ENCODE measurements around the gene AKAP12. TPM values are rescaled to one million over a fixed set of nuclear protein-coding genes. Genes with fewer than 3 reads are reported as not detected.

AKAP12 gene
- polyA plus RNA-seq, 1 donor from 2014 or later = 21.5 TPM

- Histone ChIP-seq H3K9ac (ENCODE audit: low read length) (no peak overlapping the region), H3K79me2 (replicated peaks; ENCODE audit: insufficient read depth, low read length) (no peaks in the 10 kb centered on the region), H3K9me3 (ENCODE audit: low read length) (no peaks in the 10 kb centered on the region), H3K9me2 (ENCODE audit: insufficient read depth, low read length) (no peaks in the 10 kb centered on the region), H3K4me3 (ENCODE audit: low read length) (no peak overlapping the region), H3K36me3 (ENCODE audit: insufficient read depth, low read length) (no peaks in the 10 kb centered on the region), H2AFZ (ENCODE audit: low read depth, low read length) (no peak overlapping the region), H4K20me1 (ENCODE audit: insufficient read depth) (no peaks in the 10 kb centered on the region), H3F3A (ENCODE audit: insufficient read depth, low read length, poor library complexity, severe bottlenecking) (no peaks in the 10 kb centered on the region), H3K27ac (ENCODE audit: low read length) (no peak overlapping the region), H3K4me2 (ENCODE audit: low read length) (no peak overlapping the region), H3K27me3 (ENCODE audit: insufficient read depth, low read depth, low read length) (no peaks in the 10 kb centered on the region)
- TF ChIP-seq RAD21 (conservative IDR thresholded peaks at IDR 0.05) = no peak
- no peak for TF ChIP-seq POLR2AphosphoS5 (IDR thresholded peaks at IDR 0.05)
- TF ChIP-seq EP300 (conservative IDR thresholded peaks at IDR 0.05; ENCODE audit: poor library complexity, severe bottlenecking) = no peak
- no peak for TF ChIP-seq TAF1 (IDR thresholded peaks at IDR 0.05; ENCODE audit: low read depth)
- no peak for TF ChIP-seq EZH2 (IDR thresholded peaks at IDR 0.05; ENCODE audit: borderline replicate concordance, insufficient read depth, low read length, poor library complexity, severe bottlenecking)
- TF ChIP-seq SMC3 (conservative IDR thresholded peaks at IDR 0.05; ENCODE audit: poor library complexity) = no peak
- TF ChIP-seq, protein P1, sequence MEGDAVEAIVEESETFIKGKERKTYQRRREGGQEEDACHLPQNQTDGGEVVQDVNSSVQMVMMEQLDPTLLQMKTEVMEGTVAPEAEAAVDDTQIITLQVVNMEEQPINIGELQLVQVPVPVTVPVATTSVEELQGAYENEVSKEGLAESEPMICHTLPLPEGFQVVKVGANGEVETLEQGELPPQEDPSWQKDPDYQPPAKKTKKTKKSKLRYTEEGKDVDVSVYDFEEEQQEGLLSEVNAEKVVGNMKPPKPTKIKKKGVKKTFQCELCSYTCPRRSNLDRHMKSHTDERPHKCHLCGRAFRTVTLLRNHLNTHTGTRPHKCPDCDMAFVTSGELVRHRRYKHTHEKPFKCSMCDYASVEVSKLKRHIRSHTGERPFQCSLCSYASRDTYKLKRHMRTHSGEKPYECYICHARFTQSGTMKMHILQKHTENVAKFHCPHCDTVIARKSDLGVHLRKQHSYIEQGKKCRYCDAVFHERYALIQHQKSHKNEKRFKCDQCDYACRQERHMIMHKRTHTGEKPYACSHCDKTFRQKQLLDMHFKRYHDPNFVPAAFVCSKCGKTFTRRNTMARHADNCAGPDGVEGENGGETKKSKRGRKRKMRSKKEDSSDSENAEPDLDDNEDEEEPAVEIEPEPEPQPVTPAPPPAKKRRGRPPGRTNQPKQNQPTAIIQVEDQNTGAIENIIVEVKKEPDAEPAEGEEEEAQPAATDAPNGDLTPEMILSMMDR (IDR thresholded peaks at IDR 0.05; ENCODE audit: poor library complexity, severe bottlenecking) = no peak
- no peak for TF ChIP-seq MXI1 (conservative IDR thresholded peaks at IDR 0.05; ENCODE audit: poor library complexity, severe bottlenecking)
- no peak for TF ChIP-seq REST (IDR thresholded peaks at IDR 0.05; ENCODE audit: borderline replicate concordance)
These were observed 78.2 kb downstream of the AKAP12 start for GRCh38 chr6:151317995-151318365.

DNA sequence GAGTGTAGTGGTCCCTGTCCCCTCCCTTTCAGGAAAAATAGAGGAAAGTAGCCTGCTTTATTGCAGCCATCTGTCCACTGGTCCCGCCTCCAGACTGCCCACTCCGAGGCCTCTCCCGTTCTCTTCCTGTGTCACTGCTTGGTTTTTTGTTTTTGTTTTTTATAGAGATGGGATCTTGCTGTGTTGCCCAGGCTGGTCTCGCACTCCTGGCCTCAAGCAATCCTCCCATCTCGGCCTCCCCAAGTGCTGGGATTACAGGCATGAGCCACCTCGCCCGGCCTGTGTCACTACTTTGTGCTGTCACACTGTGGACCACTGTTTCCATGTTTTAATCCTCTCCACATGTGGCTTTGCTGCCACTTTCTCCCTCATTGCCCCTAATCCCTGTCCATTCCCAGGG is 80.4 kb downstream of the AKAP12 start:
- Histone ChIP-seq H3K36me3 (ENCODE audit: insufficient read depth, low read length) (no peaks in the 10 kb centered on the region), H3F3A (ENCODE audit: insufficient read depth, low read length, poor library complexity, severe bottlenecking) (no peaks in the 10 kb centered on the region), H3K4me2 (ENCODE audit: low read length) (no peak overlapping the region), H2AFZ (ENCODE audit: low read depth, low read length) (no peak overlapping the region), H3K9me2 (ENCODE audit: insufficient read depth, low read length) (no peaks in the 10 kb centered on the region), H4K20me1 (ENCODE audit: insufficient read depth) (no peaks in the 10 kb centered on the region), H3K9me3 (ENCODE audit: low read length) (no peaks in the 10 kb centered on the region), H3K27ac (ENCODE audit: low read length) (no peak overlapping the region), H3K9ac (ENCODE audit: low read length) (no peak overlapping the region), H3K4me3 (ENCODE audit: low read length) (no peak overlapping the region), H3K79me2 (replicated peaks; ENCODE audit: insufficient read depth, low read length) (no peaks in the 10 kb centered on the region), H3K27me3 (ENCODE audit: insufficient read depth, low read depth, low read length) (no peaks in the 10 kb centered on the region)
- TF ChIP-seq EZH2 (IDR thresholded peaks at IDR 0.05; ENCODE audit: borderline replicate concordance, insufficient read depth, low read length, poor library complexity, severe bottlenecking) (no peak), EP300 (conservative IDR thresholded peaks at IDR 0.05; ENCODE audit: poor library complexity, severe bottlenecking) (no peak), POLR2AphosphoS5 (IDR thresholded peaks at IDR 0.05) (no peak), REST (IDR thresholded peaks at IDR 0.05; ENCODE audit: borderline replicate concordance) (no peak), MXI1 (conservative IDR thresholded peaks at IDR 0.05; ENCODE audit: poor library complexity, severe bottlenecking) (no peak), SMC3 (conservative IDR thresholded peaks at IDR 0.05; ENCODE audit: poor library complexity) (no peak), TAF1 (IDR thresholded peaks at IDR 0.05; ENCODE audit: low read depth) (no peak), RAD21 (conservative IDR thresholded peaks at IDR 0.05) (no peak)
- TF ChIP-seq, protein P1 (IDR thresholded peaks at IDR 0.05; ENCODE audit: poor library complexity, severe bottlenecking) = no peak

Measured in neural cell (in vitro differentiated cells).